Ovary (tissue), 9 donors: Measurements from ENCODE around the gene NHP2. TPM values are rescaled to one million over a fixed set of nuclear protein-coding genes. Genes with fewer than 3 reads are reported as not detected.

Experiments
- DNase-seq, 5 donors: peaks; one replicate each; pipeline ENCODE4 v3.0.0-alpha.2; 2019 to 2020
- H3K27ac ChIP-seq, 2 donors: fragments of 200-600 bp; one replicate each; pipeline versions ENCODE4 v1.5.1 to v1.8.0; 2019 to 2022
- H3K27me3 ChIP-seq: fragments of 200-600 bp; one replicate; pipeline ENCODE4 v1.8.0; 2022
- H3K36me3 ChIP-seq: fragments of 200-600 bp; sonication (generic); one replicate; pipeline ENCODE4 v1.5.1; 2019
- H3K4me1 ChIP-seq: one replicate; pipeline ENCODE4 v1.8.1; 2013; ENCODE audit warnings: mild to moderate bottlenecking, moderate library complexity; ENCODE audit not compliant: insufficient read depth
- H3K4me3 ChIP-seq: fragments of 200-600 bp; sonication (generic); one replicate; pipeline ENCODE4 v1.5.1; 2017
- H3K9me3 ChIP-seq, 2 donors: fragments of 200-600 bp in 1 of 2; sonication (generic) in 1 of 2; one replicate each; pipeline versions ENCODE4 v1.5.1 to v1.8.1; 2013 to 2019; ENCODE audit warnings: mild to moderate bottlenecking in 1 of 2, moderate library complexity in 1 of 2
- CTCF ChIP-seq, 3 donors: fragments of 450-650 bp in 2 of 3; fragments of 200-600 bp in 1 of 3; IDR thresholded peaks; one replicate each; pipeline versions ENCODE4 v1.5.1 to v1.8.0; 2016 to 2022; ENCODE audit warnings: antibody characterized with exemption in 3 of 3, mild to moderate bottlenecking in 1 of 3
- EP300 ChIP-seq: sonication (generic); formaldehyde crosslinking; IDR thresholded peaks from one replicate; pipeline ENCODE4 v1.6.1; 2017; ENCODE audit warnings: antibody characterized with exemption
- POLR2A ChIP-seq: fragments of 450-650 bp; IDR thresholded peaks from one replicate; pipeline ENCODE4 v1.6.1; 2017; ENCODE audit warnings: antibody characterized with exemption, mild to moderate bottlenecking, moderate library complexity
- WGBS, 3 donors: extraction: QIAGEN DNeasy Blood & Tissue Kit in 1 of 3; methylation state at CpG; one replicate each; pipeline versions ENCODE4 v1.1.5 to v1.1.7; 2013 to 2017; 5-methylcytosine and 5-hydroxymethylcytosine counted together
- intact Hi-C, 4 donors: fragments of 100-400 bp; cut with DNase I; formaldehyde crosslinking; loops; one replicate each; pipeline versions ENCODE4 v1.11.0 to v1.15.1; 2022 to 2023
- polyA plus RNA-seq, 2 donors: library from polyadenylated mRNA; stranded (reverse); fragments of 200-250 nt in 1 of 2; fragments of 350-450 nt in 1 of 2; fragmentation: Illumina TruSeq in 1 of 2; extraction: RNeasy Lipid Tissue Mini Kit (QIAGEN cat#74804) in 1 of 2; gene quantifications; one replicate each; pipeline ENCODE4 v1.2.3, GENCODE V29; 2013 to 2014
- total RNA-seq, 7 donors: library from RNA; depleted of rRNA in 2 of 7; stranded (reverse); fragments of >200 nt in 2 of 7; fragmentation: NEBNext Ultra II Directional in 3 of 7; extraction: Animal tissue kit (Norgen Biotek cat#: 25700) in 3 of 7; gene quantifications; one replicate each; pipeline versions ENCODE4 v1.1.0 to v1.2.4, GENCODE V29; 2016 to 2023
- donor health status: DM: no; HTN: no; CAD: no; lungs with moderate emphysema.
- donor health status: DM: no; HTN: no; CAD: no.
- donor health status: Bipolar disorder and iron deficiency.
- donor health status: DM: yes; HTN: yes; CAD: no.
- donor health status: DM: no; HTN: no; CAD: no.
- donor health status: DM: yes; HTN: yes; CAD: no.

Gene NHP2
- total and polyA plus RNA-seq, 9 donors, result 50.1 to 174 (median 115) TPM

GRCh38 chr5:178193251-178193809, 39.6 kb upstream of the NHP2 start:
- Histone ChIP-seq H3K27me3 (no peaks in the 10 kb centered on the region), H3K9me3 (no peaks in the 10 kb centered on the region), H3K36me3 (no peaks in the 10 kb centered on the region), H3K4me3 (no peak overlapping the region), H3K27ac (no peak overlapping the region), H3K4me1 (no peaks in the 10 kb centered on the region)
- 72 to 78% (median 73%) methylated on average over 8 of the region's 8 CpGs for WGBS, 3 donors
- TF ChIP-seq POLR2A (no peak), EP300 (no peak), CTCF (IDR thresholded peaks at IDR 0.05) (no peak)
- intact Hi-C loops, result no loop called here
- DNase-seq, result no peak

- H3K36me3 ChIP-seq, result no peaks in the 10 kb centered on the region
- H3K27ac ChIP-seq, result no peak overlapping the region
- no peak for TF ChIP-seq EP300
- no peak for TF ChIP-seq POLR2A
- H3K9me3 ChIP-seq, result no peaks in the 10 kb centered on the region
- intact Hi-C loops, result no loop called here
- no peaks in the 10 kb centered on the region for H3K4me1 ChIP-seq
- H3K27me3 ChIP-seq, result no peaks in the 10 kb centered on the region
- no peak for DNase-seq
- WGBS, 3 donors, result 90 to 91% (median 91%) methylated on average over 7 of the region's 7 CpGs
- no peak overlapping the region for H3K4me3 ChIP-seq
These were observed 39.1 kb upstream of the NHP2 start for GRCh38 chr5:178192787-178193186.

- intact Hi-C loops, result no loop called here
- H3K27me3 ChIP-seq, result no peaks in the 10 kb centered on the region
- WGBS, 3 donors, result 13 to 28% (median 27%) methylated on average over 2 of the region's 2 CpGs
These were observed 38.6 kb upstream of the NHP2 start for GRCh38 chr5:178192244-178192643.

GRCh38 chr5:178191661-178192060, 38.0 kb upstream of the NHP2 start:
- no peaks in the 10 kb centered on the region for H3K27me3 ChIP-seq
- intact Hi-C loops, result no loop called here
- no peaks in the 10 kb centered on the region for H3K36me3 ChIP-seq
- no peak overlapping the region for H3K4me3 ChIP-seq
- no peak for TF ChIP-seq POLR2A
- no peak for TF ChIP-seq EP300
- TF ChIP-seq CTCF (IDR thresholded peaks at IDR 0.05), result no peak
- H3K4me1 ChIP-seq, result no peaks in the 10 kb centered on the region
- H3K27ac ChIP-seq, result no peak overlapping the region
- no peaks in the 10 kb centered on the region for H3K9me3 ChIP-seq
- no peak for DNase-seq
- WGBS, 3 donors, result 73 to 86% (median 79%) methylated on average over 4 of the region's 4 CpGs

More at GRCh38 chr5:178192244-178192643, 38.6 kb upstream of the NHP2 start:
- Histone ChIP-seq H3K9me3 (no peaks in the 10 kb centered on the region), H3K27ac (no peak overlapping the region), H3K4me3 (no peak overlapping the region), H3K36me3 (no peaks in the 10 kb centered on the region), H3K4me1 (no peaks in the 10 kb centered on the region)
- no peak for TF ChIP-seq POLR2A
- TF ChIP-seq CTCF (IDR thresholded peaks at IDR 0.05), result no peak
- TF ChIP-seq EP300, result no peak
- no peak for DNase-seq

GRCh38 chr5:178189433-178189832, 35.7 kb upstream of the NHP2 start:
- H3K27me3 ChIP-seq, result no peaks in the 10 kb centered on the region
- 44 to 48% (median 44%) methylated on average over 2 of the region's 2 CpGs for WGBS, 3 donors
- intact Hi-C loops, result no loop called here
- DNase-seq, result no peak
- H3K4me3 ChIP-seq, result no peak overlapping the region
- H3K27ac ChIP-seq, result no peak overlapping the region
- TF ChIP-seq EP300, result no peak
- no peak for TF ChIP-seq CTCF (IDR thresholded peaks at IDR 0.05)
- TF ChIP-seq POLR2A, result no peak
- H3K9me3 ChIP-seq, result no peaks in the 10 kb centered on the region
- H3K4me1 ChIP-seq, result no peaks in the 10 kb centered on the region
- H3K36me3 ChIP-seq, result no peaks in the 10 kb centered on the region
